ENCODE measurements around the gene MRPL36. TPM values are rescaled to one million over a fixed set of nuclear protein-coding genes. Genes with fewer than 3 reads are reported as not detected.

Gene MRPL36
- total RNA-seq, 6 donors from 2014 or later, result 10.5 to 30.4 (median 21.5) TPM

DNA sequence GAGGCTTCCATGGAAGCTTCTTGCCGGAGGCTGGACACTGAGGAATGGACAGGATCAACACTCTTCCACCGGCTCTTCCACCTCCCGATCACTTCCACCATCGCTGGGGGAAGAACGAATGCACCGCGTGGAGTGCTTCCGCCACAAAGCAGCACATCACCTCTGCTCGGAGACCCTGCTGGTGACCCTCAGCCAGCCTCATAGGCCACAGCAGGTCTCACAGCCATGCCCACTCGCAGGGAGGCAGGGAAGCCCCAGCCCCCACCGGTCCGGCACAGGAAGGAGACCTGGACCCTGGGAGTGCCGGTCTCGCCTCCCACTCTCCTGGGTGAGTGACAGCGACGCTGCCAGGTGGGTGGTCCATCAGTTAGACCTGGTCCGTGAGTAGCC lies 4.7 kb downstream of the MRPL36 start:
- peaks cover 6 to 24% (median 14%) of the 10 kb centered on the region in 4 donors for H3K4me1 ChIP-seq
- DNase-seq (peak; percentile 10 to 66), ATAC-seq (ENCODE audit: low FRiP score in 2 of 2) (no peak)
- H3K27me3 ChIP-seq, result no peaks in the 10 kb centered on the region
- no peak overlapping the region for H3K27ac ChIP-seq
- TF ChIP-seq EP300 (IDR thresholded peaks at IDR 0.05) (no peak), POLR2AphosphoS5 (IDR thresholded peaks at IDR 0.05) (no peak), POLR2A (IDR thresholded peaks at IDR 0.05) (no peak)
- TF ChIP-seq, protein P1, sequence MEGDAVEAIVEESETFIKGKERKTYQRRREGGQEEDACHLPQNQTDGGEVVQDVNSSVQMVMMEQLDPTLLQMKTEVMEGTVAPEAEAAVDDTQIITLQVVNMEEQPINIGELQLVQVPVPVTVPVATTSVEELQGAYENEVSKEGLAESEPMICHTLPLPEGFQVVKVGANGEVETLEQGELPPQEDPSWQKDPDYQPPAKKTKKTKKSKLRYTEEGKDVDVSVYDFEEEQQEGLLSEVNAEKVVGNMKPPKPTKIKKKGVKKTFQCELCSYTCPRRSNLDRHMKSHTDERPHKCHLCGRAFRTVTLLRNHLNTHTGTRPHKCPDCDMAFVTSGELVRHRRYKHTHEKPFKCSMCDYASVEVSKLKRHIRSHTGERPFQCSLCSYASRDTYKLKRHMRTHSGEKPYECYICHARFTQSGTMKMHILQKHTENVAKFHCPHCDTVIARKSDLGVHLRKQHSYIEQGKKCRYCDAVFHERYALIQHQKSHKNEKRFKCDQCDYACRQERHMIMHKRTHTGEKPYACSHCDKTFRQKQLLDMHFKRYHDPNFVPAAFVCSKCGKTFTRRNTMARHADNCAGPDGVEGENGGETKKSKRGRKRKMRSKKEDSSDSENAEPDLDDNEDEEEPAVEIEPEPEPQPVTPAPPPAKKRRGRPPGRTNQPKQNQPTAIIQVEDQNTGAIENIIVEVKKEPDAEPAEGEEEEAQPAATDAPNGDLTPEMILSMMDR (IDR thresholded peaks at IDR 0.05), result no peak
- H3K9me3 ChIP-seq, result no peaks in the 10 kb centered on the region
- H3K36me3 ChIP-seq, result peaks cover 4 to 24% (median 15%) of the 10 kb centered on the region in 4 donors
- 91% methylated on average over 15 to 17 of the region's 17 CpGs for WGBS, 2 donors
- H3K4me3 ChIP-seq, result no peak overlapping the region

DNA sequence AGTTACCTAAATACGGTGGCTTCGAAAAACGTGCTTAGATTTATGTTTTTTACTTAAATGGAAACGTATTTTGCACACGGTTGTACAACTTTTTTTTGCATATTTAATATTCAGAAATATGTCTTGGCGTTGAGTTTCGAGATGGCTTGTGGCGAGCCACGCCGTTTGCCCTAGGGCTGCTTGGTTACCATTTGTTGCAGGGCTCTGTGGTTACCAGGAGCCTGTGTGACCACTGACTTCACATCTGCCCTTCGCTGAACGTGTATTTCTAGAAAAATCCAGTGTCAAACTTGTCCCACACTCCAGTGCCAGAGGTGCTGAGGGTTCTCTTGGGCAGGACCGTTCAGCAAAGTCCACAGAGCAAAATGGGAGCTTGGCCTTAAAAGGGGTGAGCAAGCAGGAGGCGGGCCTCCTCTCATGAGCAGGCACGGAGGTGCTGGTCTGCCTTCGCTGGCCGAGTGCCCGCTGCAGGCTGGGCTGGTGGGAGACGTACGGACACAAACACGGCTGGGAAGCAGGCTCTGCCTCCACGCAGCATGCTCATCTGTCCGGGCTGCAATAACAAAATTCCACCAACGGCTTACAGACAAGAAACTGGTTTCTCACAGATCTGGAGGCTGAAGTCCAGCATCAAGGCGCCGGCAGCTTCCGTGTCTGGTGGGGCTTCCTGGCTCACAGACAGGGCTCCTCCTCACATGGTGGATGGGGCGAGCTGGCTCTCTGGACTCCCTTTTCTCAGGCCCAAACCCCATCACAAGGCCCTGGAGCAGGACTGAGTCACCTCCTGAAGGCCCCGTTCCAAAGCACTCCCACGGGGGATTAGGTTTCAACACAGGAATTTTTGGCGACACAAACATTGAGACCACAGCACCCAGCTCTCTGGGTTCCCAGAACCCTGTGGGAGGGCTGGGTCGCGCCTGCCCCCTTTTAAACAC lies 5.4 kb downstream of the MRPL36 start:
- Histone ChIP-seq H3K27ac (no peak overlapping the region), H3K4me3 (no peak overlapping the region), H3K4me1 (peaks cover 6 to 22% (median 14%) of the 10 kb centered on the region in 4 donors), H3K36me3 (peaks cover 4 to 24% (median 15%) of the 10 kb centered on the region in 4 donors), H3K27me3 (no peaks in the 10 kb centered on the region), H3K9me3 (no peaks in the 10 kb centered on the region)
- peak in 1 of 2 donors; percentile 66 for DNase-seq
- TF ChIP-seq POLR2AphosphoS5 (IDR thresholded peaks at IDR 0.05) (no peak), EP300 (IDR thresholded peaks at IDR 0.05) (no peak), POLR2A (IDR thresholded peaks at IDR 0.05) (no peak)
- TF ChIP-seq, protein P1 (IDR thresholded peaks at IDR 0.05), result no peak
- ATAC-seq (ENCODE audit: low FRiP score in 2 of 2), result peak in 1 of 2 donors; percentile 23
- 84 to 85% methylated on average over 24 to 31 of the region's 33 CpGs for WGBS, 2 donors

DNA sequence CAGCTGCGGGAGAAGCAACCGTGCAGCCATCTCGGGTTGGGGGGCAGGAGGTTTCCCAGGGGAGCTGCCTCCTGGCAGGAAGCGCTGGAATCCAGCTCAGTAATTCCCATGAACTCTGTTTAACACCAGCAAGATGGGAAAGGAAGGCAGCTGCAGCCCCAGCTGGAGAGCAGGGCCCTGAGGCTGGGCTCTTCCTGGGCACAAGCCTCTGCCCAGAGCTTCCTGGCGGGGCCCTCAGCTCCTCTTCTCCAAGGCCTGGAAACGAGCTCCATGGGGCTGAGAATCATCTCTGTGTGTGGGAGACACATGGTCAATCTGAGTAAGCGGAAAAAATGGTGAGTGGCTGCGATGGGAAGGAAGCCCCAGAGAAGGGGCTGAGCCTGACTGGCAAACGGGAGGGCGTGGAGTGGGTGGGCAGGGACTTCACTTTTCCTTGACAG lies 6.3 kb downstream of the MRPL36 start:
- ATAC-seq (ENCODE audit: low FRiP score in 2 of 2), result no peak
- no peaks in the 10 kb centered on the region for H3K27me3 ChIP-seq
- no peak overlapping the region for H3K4me3 ChIP-seq
- TF ChIP-seq EP300 (IDR thresholded peaks at IDR 0.05) (no peak), POLR2A (IDR thresholded peaks at IDR 0.05) (no peak), POLR2AphosphoS5 (IDR thresholded peaks at IDR 0.05) (no peak)
- TF ChIP-seq, protein P1 (IDR thresholded peaks at IDR 0.05), result no peak
- no peak for DNase-seq
- H3K36me3 ChIP-seq, result peaks cover 4 to 21% (median 15%) of the 10 kb centered on the region in 4 donors
- peak overlapping the region in 1 of 4 donors; percentile 18 for H3K27ac ChIP-seq
- H3K9me3 ChIP-seq, result no peaks in the 10 kb centered on the region
- WGBS, 2 donors, result 68 to 80% methylated on average over 9 to 10 of the region's 10 CpGs
- peaks cover 0 to 13% (median 7%) of the 10 kb centered on the region in 4 donors for H3K4me1 ChIP-seq

DNA sequence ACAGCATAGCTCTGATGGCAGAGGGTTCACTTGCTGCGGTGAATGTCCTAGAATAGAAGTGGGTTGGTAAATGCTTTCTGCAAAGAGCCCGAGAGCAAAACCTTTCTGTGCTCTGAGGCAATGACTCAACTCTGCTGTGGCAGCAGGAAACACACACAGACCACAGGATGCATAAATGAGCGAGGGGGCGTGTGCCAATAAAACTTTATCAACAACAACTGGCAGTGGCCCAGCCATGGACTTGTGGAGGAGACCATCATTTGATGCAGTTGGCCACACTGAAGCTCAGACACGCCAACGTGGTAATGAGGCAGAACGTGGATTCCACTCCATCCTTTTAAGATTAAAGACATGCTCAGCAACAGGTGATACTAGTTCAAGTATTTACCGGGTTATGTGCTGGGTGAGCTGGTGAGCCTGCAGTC lies 6.8 kb downstream of the MRPL36 start:
- H3K27me3 ChIP-seq, result no peaks in the 10 kb centered on the region
- H3K4me1 ChIP-seq, result peaks cover 0 to 9% (median 5%) of the 10 kb centered on the region in 4 donors
- H3K27ac ChIP-seq, result peak overlapping the region in 1 of 4 donors; percentile 18
- no peaks in the 10 kb centered on the region for H3K9me3 ChIP-seq
- 77 to 84% methylated on average over 6 to 8 of the region's 8 CpGs for WGBS, 2 donors
- H3K36me3 ChIP-seq, result peaks cover 4 to 17% (median 11%) of the 10 kb centered on the region in 4 donors
- no peak for ATAC-seq (ENCODE audit: low FRiP score in 2 of 2)
- TF ChIP-seq EP300 (IDR thresholded peaks at IDR 0.05) (no peak), POLR2A (IDR thresholded peaks at IDR 0.05) (no peak), POLR2AphosphoS5 (IDR thresholded peaks at IDR 0.05) (no peak)
- TF ChIP-seq, protein P1 (IDR thresholded peaks at IDR 0.05), result no peak
- no peak overlapping the region for H3K4me3 ChIP-seq
- no peak for DNase-seq
